Measurements from ENCODE around the gene GPR18.

GPR18 gene

GRCh38 chr13:99260216-99260615 lies 2.0 kb upstream of the GPR18 start:
- TF ChIP-seq, protein P1, sequence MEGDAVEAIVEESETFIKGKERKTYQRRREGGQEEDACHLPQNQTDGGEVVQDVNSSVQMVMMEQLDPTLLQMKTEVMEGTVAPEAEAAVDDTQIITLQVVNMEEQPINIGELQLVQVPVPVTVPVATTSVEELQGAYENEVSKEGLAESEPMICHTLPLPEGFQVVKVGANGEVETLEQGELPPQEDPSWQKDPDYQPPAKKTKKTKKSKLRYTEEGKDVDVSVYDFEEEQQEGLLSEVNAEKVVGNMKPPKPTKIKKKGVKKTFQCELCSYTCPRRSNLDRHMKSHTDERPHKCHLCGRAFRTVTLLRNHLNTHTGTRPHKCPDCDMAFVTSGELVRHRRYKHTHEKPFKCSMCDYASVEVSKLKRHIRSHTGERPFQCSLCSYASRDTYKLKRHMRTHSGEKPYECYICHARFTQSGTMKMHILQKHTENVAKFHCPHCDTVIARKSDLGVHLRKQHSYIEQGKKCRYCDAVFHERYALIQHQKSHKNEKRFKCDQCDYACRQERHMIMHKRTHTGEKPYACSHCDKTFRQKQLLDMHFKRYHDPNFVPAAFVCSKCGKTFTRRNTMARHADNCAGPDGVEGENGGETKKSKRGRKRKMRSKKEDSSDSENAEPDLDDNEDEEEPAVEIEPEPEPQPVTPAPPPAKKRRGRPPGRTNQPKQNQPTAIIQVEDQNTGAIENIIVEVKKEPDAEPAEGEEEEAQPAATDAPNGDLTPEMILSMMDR (conservative IDR thresholded peaks at IDR 0.05; ENCODE audit: low read depth) = no peak
- ChIA-PET CTCF (no interaction called here), POLR2A (ENCODE audit: low non-redundant PET) (no interaction called here)
- H3K27ac ChIP-seq = no peak overlapping the region
- no peak for DNase-seq (ENCODE audit: low spot score)

- POLR2A ChIA-PET (ENCODE audit: low non-redundant PET) = no interaction called here
- CTCF ChIA-PET = no interaction called here
- TF ChIP-seq, protein P1 (conservative IDR thresholded peaks at IDR 0.05; ENCODE audit: low read depth) = no peak
- H3K27ac ChIP-seq = no peak overlapping the region
- DNase-seq (ENCODE audit: low spot score) = no peak
These were observed 767 bp upstream of the GPR18 start for GRCh38 chr13:99258946-99259345.

GRCh38 chr13:99257291-99257690 lies 888 bp downstream of the GPR18 start:
- ChIA-PET POLR2A (ENCODE audit: low non-redundant PET) (no interaction called here), CTCF (interaction anchor here (0.6 kb wide), 1 partner anchor 14 kb away, joined by 3 read pairs; no protein-coding TSS in a partner anchor)
- no peak for DNase-seq (ENCODE audit: low spot score)
- TF ChIP-seq, protein P1 (conservative IDR thresholded peaks at IDR 0.05; ENCODE audit: low read depth) = no peak
- no peak overlapping the region for H3K27ac ChIP-seq

DNA sequence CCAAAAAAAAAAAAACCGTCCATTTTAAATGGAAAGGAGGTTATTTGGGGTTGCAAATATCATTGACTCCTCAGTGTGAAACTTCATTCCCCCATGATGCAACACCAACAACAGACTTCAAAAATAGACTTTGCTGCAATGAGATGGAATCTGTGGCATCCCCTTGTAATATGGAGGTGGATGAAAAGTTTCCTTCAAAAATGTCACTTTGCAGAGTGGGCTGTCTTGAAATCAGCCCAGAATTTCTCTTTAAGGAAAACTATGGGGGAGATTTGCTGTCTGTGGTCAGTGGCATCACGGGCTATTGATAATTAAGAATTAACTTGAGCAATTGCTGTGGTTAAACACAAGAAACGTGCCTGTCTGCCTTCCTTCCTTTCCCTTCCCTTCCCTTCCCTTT lies 1.5 kb downstream of the GPR18 start:
- DNase-seq (ENCODE audit: low spot score) = no peak
- POLR2A ChIA-PET (ENCODE audit: low non-redundant PET) = no interaction called here
- H3K27ac ChIP-seq = no peak overlapping the region
- CTCF ChIA-PET = interaction anchor here (0.6 kb wide), 1 partner anchor 13 kb away, joined by 3 read pairs; no protein-coding TSS in a partner anchor
- TF ChIP-seq, protein P1 (conservative IDR thresholded peaks at IDR 0.05; ENCODE audit: low read depth) = no peak

GRCh38 chr13:99256283-99256682 lies 1.9 kb downstream of the GPR18 start:
- ChIA-PET POLR2A (ENCODE audit: low non-redundant PET) (no interaction called here), CTCF (interaction anchor here (0.5 to 0.6 kb wide), 2 partner anchors 53 to 139 kb away, joined by 3 to 4 read pairs; no protein-coding TSS in a partner anchor)
- no peak for DNase-seq (ENCODE audit: low spot score)
- no peak overlapping the region for H3K27ac ChIP-seq
- TF ChIP-seq, protein P1 (conservative IDR thresholded peaks at IDR 0.05; ENCODE audit: low read depth) = no peak

DNA sequence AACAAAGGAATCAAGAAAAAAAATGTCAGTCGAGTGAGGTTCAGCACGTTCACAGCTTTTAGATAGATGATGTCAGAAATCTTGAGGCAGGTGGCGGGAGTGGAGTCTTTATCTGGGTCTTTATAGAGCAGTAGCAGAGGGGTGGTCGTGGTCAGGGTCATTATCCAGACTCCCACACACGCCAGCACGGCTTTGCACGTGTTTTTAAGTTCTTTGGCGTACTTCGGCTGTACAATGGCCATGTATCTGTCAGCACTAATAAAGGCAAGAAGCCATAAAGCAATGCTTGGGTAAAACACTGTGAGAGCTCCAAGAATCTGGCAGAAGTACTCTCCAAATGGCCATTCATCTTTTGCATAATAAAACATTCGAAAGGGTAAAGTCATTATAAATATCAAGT lies 2.9 kb downstream of the GPR18 start:
- POLR2A ChIA-PET (ENCODE audit: low non-redundant PET) = no interaction called here
- DNase-seq (ENCODE audit: low spot score) = no peak
- CTCF ChIA-PET = interaction anchor here (1.2 kb wide), 1 partner anchor 78 kb away, joined by 4 read pairs; no protein-coding TSS in a partner anchor
- TF ChIP-seq, protein P1 (conservative IDR thresholded peaks at IDR 0.05; ENCODE audit: low read depth) = no peak
- H3K27ac ChIP-seq = no peak overlapping the region
